ENCODE results near the gene SPIRE2.

The SPIRE2 gene

GRCh38 chr16:89845417-89845816 is 17.1 kb downstream of the SPIRE2 start:
- DNase-seq (ENCODE audit: extremely low read depth, insufficient read length) = peak; percentile 55
- peak; percentile 11 for TF ChIP-seq CTCF (IDR thresholded peaks at IDR 0.05; ENCODE audit: insufficient read depth, low read length, poor library complexity, severe bottlenecking)
- no peaks in the 10 kb centered on the region for H3K27me3 ChIP-seq (replicated peaks; ENCODE audit: control insufficient read depth, insufficient read depth, low read length)
- H3K36me3 ChIP-seq (ENCODE audit: control insufficient read depth, insufficient read depth, low read length) = no peaks in the 10 kb centered on the region
- no peak overlapping the region for H3K4me3 ChIP-seq (replicated peaks; ENCODE audit: low read depth, low read length)

GRCh38 chr16:89847051-89847939 is 19.0 kb downstream of the SPIRE2 start:
- no peak overlapping the region for H3K4me3 ChIP-seq (replicated peaks; ENCODE audit: low read depth, low read length)
- H3K36me3 ChIP-seq (ENCODE audit: control insufficient read depth, insufficient read depth, low read length) = no peaks in the 10 kb centered on the region
- TF ChIP-seq CTCF (IDR thresholded peaks at IDR 0.05; ENCODE audit: insufficient read depth, low read length, poor library complexity, severe bottlenecking) = no peak
- no peak for DNase-seq (ENCODE audit: extremely low read depth, insufficient read length)
- no peaks in the 10 kb centered on the region for H3K27me3 ChIP-seq (replicated peaks; ENCODE audit: control insufficient read depth, insufficient read depth, low read length)

- Histone ChIP-seq H3K4me3 (replicated peaks; ENCODE audit: low read depth, low read length) (no peak overlapping the region), H3K27me3 (replicated peaks; ENCODE audit: control insufficient read depth, insufficient read depth, low read length) (no peaks in the 10 kb centered on the region), H3K36me3 (ENCODE audit: control insufficient read depth, insufficient read depth, low read length) (no peaks in the 10 kb centered on the region)
- no peak for TF ChIP-seq CTCF (IDR thresholded peaks at IDR 0.05; ENCODE audit: insufficient read depth, low read length, poor library complexity, severe bottlenecking)
- DNase-seq (ENCODE audit: extremely low read depth, insufficient read length) = no peak
These were observed 19.6 kb downstream of the SPIRE2 start for GRCh38 chr16:89847940-89848297.

GRCh38 chr16:89848974-89849373 is 20.7 kb downstream of the SPIRE2 start:
- no peaks in the 10 kb centered on the region for H3K36me3 ChIP-seq (ENCODE audit: control insufficient read depth, insufficient read depth, low read length)
- no peak overlapping the region for H3K4me3 ChIP-seq (replicated peaks; ENCODE audit: low read depth, low read length)
- no peak for TF ChIP-seq CTCF (IDR thresholded peaks at IDR 0.05; ENCODE audit: insufficient read depth, low read length, poor library complexity, severe bottlenecking)
- no peaks in the 10 kb centered on the region for H3K27me3 ChIP-seq (replicated peaks; ENCODE audit: control insufficient read depth, insufficient read depth, low read length)
- DNase-seq (ENCODE audit: extremely low read depth, insufficient read length) = no peak

GRCh38 chr16:89853306-89853993 is 25.2 kb downstream of the SPIRE2 start:
- Histone ChIP-seq H3K27me3 (replicated peaks; ENCODE audit: control insufficient read depth, insufficient read depth, low read length) (no peaks in the 10 kb centered on the region), H3K36me3 (ENCODE audit: control insufficient read depth, insufficient read depth, low read length) (no peaks in the 10 kb centered on the region), H3K4me3 (replicated peaks; ENCODE audit: low read depth, low read length) (no peak overlapping the region)
- no peak for TF ChIP-seq CTCF (IDR thresholded peaks at IDR 0.05; ENCODE audit: insufficient read depth, low read length, poor library complexity, severe bottlenecking)
- DNase-seq (ENCODE audit: extremely low read depth, insufficient read length) = no peak
